ENCODE results near the gene ZNF182. TPM values are rescaled to one million over a fixed set of nuclear protein-coding genes. Genes with fewer than 3 reads are reported as not detected.

ZNF182 gene
- total and polyA plus RNA-seq, 9 of the 15 experiments (the other 6 are each of a cell fraction or from before 2014, with no cell fraction given) = 0.59 to 5.0 (median 3.9) TPM

DNA sequence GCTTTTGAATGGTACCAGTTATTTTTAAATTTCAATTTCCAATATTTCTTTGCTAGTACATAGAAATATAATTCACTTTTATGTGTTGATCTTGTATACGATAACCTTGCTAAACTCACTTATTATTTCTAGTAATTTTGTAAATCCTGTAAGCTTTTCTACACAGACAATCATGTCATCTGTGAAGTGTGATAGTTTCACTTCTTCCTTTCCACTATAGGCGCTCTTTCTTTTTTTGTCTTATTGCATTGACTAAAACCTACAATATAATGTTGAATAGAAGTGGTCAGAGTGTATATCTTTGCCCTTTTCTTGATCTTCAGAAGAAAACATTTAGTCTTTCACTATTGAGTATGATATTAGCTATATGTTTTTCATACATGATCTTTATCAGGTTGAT, 76.6 kb downstream of the ZNF182 start (continued):
- TF ChIP-seq NR4A1 (CRISPR knock-in tag; IDR thresholded peaks at IDR 0.05) (no peak), NR4A1 (tag; IDR thresholded peaks at IDR 0.05) (no peak)
- TF ChIP-seq, protein P1, sequence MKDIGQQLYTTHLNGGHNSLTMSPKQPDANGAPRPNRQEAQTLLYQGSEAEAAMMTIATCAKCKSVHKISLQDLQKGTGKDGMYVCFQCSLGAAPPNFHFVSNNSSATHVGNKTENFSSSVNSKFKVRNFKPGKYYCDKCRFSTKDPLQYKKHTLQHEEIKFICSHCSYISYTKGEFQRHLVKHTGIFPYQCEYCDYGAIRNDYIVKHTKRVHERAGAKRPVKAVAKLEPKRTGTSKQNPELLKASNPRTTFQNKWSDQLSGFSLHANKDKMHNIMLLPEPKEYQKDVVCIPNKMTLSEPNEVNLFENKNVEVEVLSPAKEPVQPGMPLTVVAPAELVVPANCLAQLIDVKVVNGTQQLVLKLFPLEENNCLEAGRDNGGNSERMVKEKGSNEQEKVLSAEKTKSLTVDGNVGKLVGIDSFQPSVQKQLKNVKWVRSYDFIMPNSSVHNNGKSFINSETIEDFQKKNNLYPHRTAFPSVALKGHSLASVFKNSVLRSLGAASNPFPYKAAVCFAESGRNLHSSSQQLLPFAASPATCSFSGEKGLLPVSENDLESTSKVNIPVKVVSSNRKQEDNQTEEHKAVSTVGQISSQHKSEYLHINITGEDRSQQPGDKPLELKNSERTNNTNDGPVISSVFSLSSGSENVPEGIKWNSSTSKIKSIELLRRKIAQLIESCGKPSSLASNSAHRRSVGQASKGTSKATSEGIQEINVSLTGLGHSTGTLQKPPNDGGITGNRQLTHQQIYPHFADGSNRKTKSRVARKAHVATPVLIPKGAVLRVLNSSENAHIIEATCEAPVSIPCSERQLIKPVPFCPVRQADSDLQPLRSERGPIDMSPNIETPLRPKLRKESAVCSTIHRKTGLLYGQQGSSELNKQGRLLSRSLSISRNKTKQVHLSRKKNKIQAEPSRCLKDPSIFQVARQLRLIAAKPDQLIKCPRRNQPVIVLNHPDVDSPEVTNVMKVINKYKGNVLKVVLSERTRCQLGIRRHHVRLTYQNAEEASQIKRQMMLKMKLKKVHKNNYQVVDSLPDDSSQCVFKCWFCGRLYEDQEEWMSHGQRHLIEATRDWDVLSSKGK (CRISPR knock-in tag; IDR thresholded peaks at IDR 0.05) = no peak
- TF ChIP-seq, protein P2, sequence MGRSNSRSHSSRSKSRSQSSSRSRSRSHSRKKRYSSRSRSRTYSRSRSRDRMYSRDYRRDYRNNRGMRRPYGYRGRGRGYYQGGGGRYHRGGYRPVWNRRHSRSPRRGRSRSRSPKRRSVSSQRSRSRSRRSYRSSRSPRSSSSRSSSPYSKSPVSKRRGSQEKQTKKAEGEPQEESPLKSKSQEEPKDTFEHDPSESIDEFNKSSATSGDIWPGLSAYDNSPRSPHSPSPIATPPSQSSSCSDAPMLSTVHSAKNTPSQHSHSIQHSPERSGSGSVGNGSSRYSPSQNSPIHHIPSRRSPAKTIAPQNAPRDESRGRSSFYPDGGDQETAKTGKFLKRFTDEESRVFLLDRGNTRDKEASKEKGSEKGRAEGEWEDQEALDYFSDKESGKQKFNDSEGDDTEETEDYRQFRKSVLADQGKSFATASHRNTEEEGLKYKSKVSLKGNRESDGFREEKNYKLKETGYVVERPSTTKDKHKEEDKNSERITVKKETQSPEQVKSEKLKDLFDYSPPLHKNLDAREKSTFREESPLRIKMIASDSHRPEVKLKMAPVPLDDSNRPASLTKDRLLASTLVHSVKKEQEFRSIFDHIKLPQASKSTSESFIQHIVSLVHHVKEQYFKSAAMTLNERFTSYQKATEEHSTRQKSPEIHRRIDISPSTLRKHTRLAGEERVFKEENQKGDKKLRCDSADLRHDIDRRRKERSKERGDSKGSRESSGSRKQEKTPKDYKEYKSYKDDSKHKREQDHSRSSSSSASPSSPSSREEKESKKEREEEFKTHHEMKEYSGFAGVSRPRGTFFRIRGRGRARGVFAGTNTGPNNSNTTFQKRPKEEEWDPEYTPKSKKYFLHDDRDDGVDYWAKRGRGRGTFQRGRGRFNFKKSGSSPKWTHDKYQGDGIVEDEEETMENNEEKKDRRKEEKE (IDR thresholded peaks at IDR 0.05; ENCODE audit: borderline replicate concordance in 1 of 2, control insufficient read depth in 1 of 2, low read depth in 2 of 2, low read length in 1 of 2) = no peak

Other genes starting within 250 kb of the ZNF182 start
- 3.3 and 3.5 TPM in 2 replicates for gene ZNF81, start 167.1 kb downstream of the ZNF182 start, total RNA-seq (2014; rRNA removed)
- gene ZNF81, start 167.1 kb downstream of the ZNF182 start, total RNA-seq (2014; rRNA removed; fragmentation: Illumina TruSeq; extraction: Trizol) = 4.9 and 8.3 TPM in 2 replicates
- 4.6 and 4.9 TPM in 2 replicates for gene ZNF81, start 167.1 kb downstream of the ZNF182 start, total RNA-seq (2015; rRNA removed; fragmentation: Illumina TruSeq; extraction: Trizol)
- 6.8 and 7.4 TPM in 2 replicates for gene ZNF81, start 167.1 kb downstream of the ZNF182 start, total RNA-seq (2021)
- gene ZNF81, start 167.1 kb downstream of the ZNF182 start, polyA plus RNA-seq (2011; rRNA removed) = 5.9 and 6.5 TPM in 2 replicates
- gene ZNF81, start 167.1 kb downstream of the ZNF182 start, polyA plus RNA-seq (2014; fragmentation: Illumina TruSeq; extraction: Trizol) = 2.9 and 3.8 TPM in 2 replicates
- 1 to 10 TPM; 9.1 to 9.6 TPM for gene ZNF81, start 167.1 kb downstream of the ZNF182 start, polyA plus RNA-seq (2014; fragmentation: Nextera tagmentation; extraction: Ambion mirVana)
- gene ZNF81, start 167.1 kb downstream of the ZNF182 start, polyA plus RNA-seq (2014; rRNA removed) = 1.8 and 2.4 TPM in 2 replicates
- gene SPACA5, start 3.0 kb upstream of the ZNF182 start, total RNA-seq (2014; rRNA removed) = not detected in 2 replicates
- not detected in 2 replicates for gene SPACA5, start 3.0 kb upstream of the ZNF182 start, total RNA-seq (2014; rRNA removed; fragmentation: Illumina TruSeq; extraction: Trizol)
- not detected in 2 replicates for gene SPACA5, start 3.0 kb upstream of the ZNF182 start, total RNA-seq (2015; rRNA removed; fragmentation: Illumina TruSeq; extraction: Trizol)
- gene SPACA5, start 3.0 kb upstream of the ZNF182 start, total RNA-seq (2021) = not detected in 2 replicates
- gene SPACA5, start 3.0 kb upstream of the ZNF182 start, polyA plus RNA-seq (2011; rRNA removed) = not detected in 2 replicates
- gene SPACA5, start 3.0 kb upstream of the ZNF182 start, polyA plus RNA-seq (2014; fragmentation: Illumina TruSeq; extraction: Trizol) = not detected in 2 replicates
- gene SPACA5, start 3.0 kb upstream of the ZNF182 start, polyA plus RNA-seq (2014; fragmentation: Nextera tagmentation; extraction: Ambion mirVana) = not detected
- not detected in 2 replicates for gene SPACA5, start 3.0 kb upstream of the ZNF182 start, polyA plus RNA-seq (2014; rRNA removed)
- gene ZNF630, start 67.7 kb upstream of the ZNF182 start, total RNA-seq (2014; rRNA removed) = 0.14 and 0.20 TPM in 2 replicates
- gene ZNF630, start 67.7 kb upstream of the ZNF182 start, total RNA-seq (2014; rRNA removed; fragmentation: Illumina TruSeq; extraction: Trizol) = 0.41 and 0.55 TPM in 2 replicates
- 0.45 and 1.1 TPM in 2 replicates for gene ZNF630, start 67.7 kb upstream of the ZNF182 start, total RNA-seq (2015; rRNA removed; fragmentation: Illumina TruSeq; extraction: Trizol)
- gene ZNF630, start 67.7 kb upstream of the ZNF182 start, total RNA-seq (2021) = 0.27 and 0.29 TPM in 2 replicates
- 0.06 and 0.60 TPM in 2 replicates for gene ZNF630, start 67.7 kb upstream of the ZNF182 start, polyA plus RNA-seq (2011; rRNA removed)
- 0.35 and 0.67 TPM in 2 replicates for gene ZNF630, start 67.7 kb upstream of the ZNF182 start, polyA plus RNA-seq (2014; fragmentation: Illumina TruSeq; extraction: Trizol)
- under 1 TPM; 0.17 to 0.34 TPM for gene ZNF630, start 67.7 kb upstream of the ZNF182 start, polyA plus RNA-seq (2014; fragmentation: Nextera tagmentation; extraction: Ambion mirVana)
- 0.18 and 0.37 TPM in 2 replicates for gene ZNF630, start 67.7 kb upstream of the ZNF182 start, polyA plus RNA-seq (2014; rRNA removed)
- gene SPACA5B, start 126.6 kb upstream of the ZNF182 start, total RNA-seq (2014; rRNA removed) = not detected in 2 replicates
- gene SPACA5B, start 126.6 kb upstream of the ZNF182 start, total RNA-seq (2014; rRNA removed; fragmentation: Illumina TruSeq; extraction: Trizol) = not detected in 2 replicates
- not detected in 2 replicates for gene SPACA5B, start 126.6 kb upstream of the ZNF182 start, total RNA-seq (2015; rRNA removed; fragmentation: Illumina TruSeq; extraction: Trizol)
- gene SPACA5B, start 126.6 kb upstream of the ZNF182 start, total RNA-seq (2021) = not detected in 2 replicates
- not detected in 2 replicates for gene SPACA5B, start 126.6 kb upstream of the ZNF182 start, polyA plus RNA-seq (2011; rRNA removed)
- not detected in 2 replicates for gene SPACA5B, start 126.6 kb upstream of the ZNF182 start, polyA plus RNA-seq (2014; fragmentation: Illumina TruSeq; extraction: Trizol)
- gene SPACA5B, start 126.6 kb upstream of the ZNF182 start, polyA plus RNA-seq (2014; fragmentation: Nextera tagmentation; extraction: Ambion mirVana) = not detected
- gene SPACA5B, start 126.6 kb upstream of the ZNF182 start, polyA plus RNA-seq (2014; rRNA removed) = not detected in 2 replicates
- gene SSX5, start 192.8 kb upstream of the ZNF182 start, total RNA-seq (2014; rRNA removed) = 0.36 TPM in 1 of 2 replicates, not detected in the other
- 0.22 TPM in 1 of 2 replicates, not detected in the other for gene SSX5, start 192.8 kb upstream of the ZNF182 start, total RNA-seq (2014; rRNA removed; fragmentation: Illumina TruSeq; extraction: Trizol)
- 0.11 and 0.14 TPM in 2 replicates for gene SSX5, start 192.8 kb upstream of the ZNF182 start, total RNA-seq (2015; rRNA removed; fragmentation: Illumina TruSeq; extraction: Trizol)
- gene SSX5, start 192.8 kb upstream of the ZNF182 start, total RNA-seq (2021) = not detected in 2 replicates
- gene SSX5, start 192.8 kb upstream of the ZNF182 start, polyA plus RNA-seq (2011; rRNA removed) = not detected in 2 replicates
- 0.13 and 0.15 TPM in 2 replicates for gene SSX5, start 192.8 kb upstream of the ZNF182 start, polyA plus RNA-seq (2014; fragmentation: Illumina TruSeq; extraction: Trizol)
- gene SSX5, start 192.8 kb upstream of the ZNF182 start, polyA plus RNA-seq (2014; fragmentation: Nextera tagmentation; extraction: Ambion mirVana) = under 1 TPM; 0.25 to 0.31 TPM
- 2.2 TPM in 1 of 2 replicates, not detected in the other for gene SSX5, start 192.8 kb upstream of the ZNF182 start, polyA plus RNA-seq (2014; rRNA removed)

Measured in K562 (cell line).